GM19397 (cell line): ENCODE results near the gene PLEKHA6.

Experiments
- ATAC-seq: cut with Tn5 transposase; IDR thresholded peaks from one replicate; pipeline ENCODE4 v1.9.1; 2021; ENCODE audit warnings: mild to moderate bottlenecking, moderate library complexity; ENCODE audit not compliant: unreplicated experiment

PLEKHA6 gene

GRCh38 chr1:204263254-204263910, 96.3 kb downstream of the PLEKHA6 start:
- no peak for ATAC-seq

GRCh38 chr1:204262506-204263253, 97.0 kb downstream of the PLEKHA6 start:
- ATAC-seq = no peak

GRCh38 chr1:204261746-204262505, 97.8 kb downstream of the PLEKHA6 start:
- ATAC-seq = no peak

GRCh38 chr1:204261266-204261665, 98.5 kb downstream of the PLEKHA6 start:
- ATAC-seq = no peak

- ATAC-seq = no peak
These were observed 99.0 kb downstream of the PLEKHA6 start for GRCh38 chr1:204260601-204261197.

GRCh38 chr1:204259782-204260181, 99.9 kb downstream of the PLEKHA6 start:
- ATAC-seq = no peak

- ATAC-seq = no peak
These were observed 100.5 kb downstream of the PLEKHA6 start for GRCh38 chr1:204259196-204259595.

- no peak for ATAC-seq
These were observed 101.3 kb downstream of the PLEKHA6 start for GRCh38 chr1:204258213-204259115.

GRCh38 chr1:204257446-204257845, 102.3 kb downstream of the PLEKHA6 start:
- ATAC-seq = no peak

- no peak for ATAC-seq
These were observed 103.2 kb downstream of the PLEKHA6 start for GRCh38 chr1:204256531-204256930.

- ATAC-seq = no peak
These were observed 103.8 kb downstream of the PLEKHA6 start for GRCh38 chr1:204255966-204256365.

GRCh38 chr1:204255225-204255624, 104.5 kb downstream of the PLEKHA6 start:
- ATAC-seq = no peak

GRCh38 chr1:204254031-204254661, 105.6 kb downstream of the PLEKHA6 start:
- no peak for ATAC-seq

- no peak for ATAC-seq
These were observed 107.6 kb downstream of the PLEKHA6 start for GRCh38 chr1:204251926-204252689.

- no peak for ATAC-seq
These were observed 108.4 kb downstream of the PLEKHA6 start for GRCh38 chr1:204251286-204251685.

GRCh38 chr1:204250428-204251030, 109.2 kb downstream of the PLEKHA6 start:
- ATAC-seq = no peak

- ATAC-seq = no peak
These were observed 109.8 kb downstream of the PLEKHA6 start for GRCh38 chr1:204249736-204250427.

- no peak for ATAC-seq
These were observed 110.8 kb downstream of the PLEKHA6 start for GRCh38 chr1:204248954-204249353.
